GM23338 (cell line): ENCODE results near the gene C20orf141. TPM values are rescaled to one million over a fixed set of nuclear protein-coding genes. Genes with fewer than 3 reads are reported as not detected.

Experiments
- ATAC-seq: fragments of 200-7000 bp; cut with Tn5 transposase; 3 replicates; pipeline ENCODE4 v1.9.1; 2020
- DNase-seq: peaks from one replicate; pipeline ENCODE4 v3.0.0-alpha.2; 2015; ENCODE audit warnings: low spot score
- H2AFZ ChIP-seq: fragments of 200-600 bp; sonication (generic); 2 replicates; pipeline ENCODE4 v1.8.0; 2016; ENCODE audit warnings: antibody characterized with exemption, mild to moderate bottlenecking, moderate library complexity
- H3F3A ChIP-seq: fragments of 200-600 bp; sonication (generic); replicated peaks from 2 replicates; pipeline ENCODE4 v1.8.0; 2017; ENCODE audit warnings: antibody characterized with exemption, mixed run types, low read depth
- H3K27ac ChIP-seq: fragments of 200-600 bp; sonication (generic); 2 replicates; pipeline ENCODE4 v1.6.1; 2016; ENCODE audit warnings: low read depth
- H3K27me3 ChIP-seq: fragments of 200-600 bp; sonication (generic); 2 replicates; pipeline ENCODE4 v1.8.0; 2016; ENCODE audit warnings: mild to moderate bottlenecking, mixed run types, moderate library complexity; ENCODE audit not compliant: insufficient read depth
- H3K36me3 ChIP-seq: fragments of 200-600 bp; sonication (generic); 2 replicates; pipeline ENCODE4 v1.8.0; 2016; ENCODE audit warnings: mild to moderate bottlenecking; ENCODE audit not compliant: insufficient read depth
- H3K4me1 ChIP-seq: fragments of 200-600 bp; sonication (generic); 2 replicates; pipeline ENCODE4 v1.8.0; 2016; ENCODE audit warnings: mild to moderate bottlenecking, moderate library complexity; ENCODE audit not compliant: insufficient read depth
- H3K4me2 ChIP-seq: fragments of 200-600 bp; sonication (generic); 2 replicates; pipeline ENCODE4 v1.7.1; 2017; ENCODE audit warnings: mixed run types
- H3K4me3 ChIP-seq: fragments of 200-600 bp; sonication (generic); 2 replicates; pipeline ENCODE4 v1.6.1; 2016; ENCODE audit warnings: mixed run types
- H3K79me2 ChIP-seq: fragments of 200-600 bp; sonication (generic); replicated peaks from 2 replicates; pipeline ENCODE4 v1.8.0; 2017; ENCODE audit warnings: mild to moderate bottlenecking; ENCODE audit not compliant: insufficient read depth
- H3K9me2 ChIP-seq: fragments of 200-600 bp; sonication (generic); 2 replicates; pipeline ENCODE4 v1.8.0; 2017; ENCODE audit not compliant: insufficient read depth
- H4K20me1 ChIP-seq: fragments of 200-600 bp; sonication (generic); replicated peaks from 2 replicates; pipeline ENCODE4 v1.8.0; 2017; ENCODE audit warnings: mild to moderate bottlenecking; ENCODE audit not compliant: insufficient read depth
- H3K27ac Mint-ChIP-seq: 2 replicates; pipeline ENCODE4 v1.8.0; 2020; ENCODE audit warnings: inconsistent platforms, mild to moderate bottlenecking, moderate library complexity, mixed read lengths
- H3K27me3 Mint-ChIP-seq: 3 replicates; pipeline ENCODE4 v1.8.0; 2022; ENCODE audit warnings: low read depth, mild to moderate bottlenecking, moderate library complexity, mixed read lengths, inconsistent platforms; ENCODE audit not compliant: insufficient read depth, poor library complexity
- H3K36me3 Mint-ChIP-seq: 3 replicates; pipeline ENCODE4 v1.8.0; 2021; ENCODE audit warnings: low read depth, mild to moderate bottlenecking, inconsistent platforms, moderate library complexity, mixed read lengths
- H3K4me1 Mint-ChIP-seq: 3 replicates; pipeline ENCODE4 v1.8.0; 2020; ENCODE audit warnings: mild to moderate bottlenecking, inconsistent platforms, mixed read lengths
- H3K4me3 Mint-ChIP-seq: 3 replicates; pipeline ENCODE4 v1.8.0; 2021; ENCODE audit warnings: moderate library complexity, mild to moderate bottlenecking, inconsistent platforms, mixed read lengths
- H3K9me3 Mint-ChIP-seq: 3 replicates; pipeline ENCODE4 v1.8.0; 2020; ENCODE audit warnings: moderate library complexity, mild to moderate bottlenecking, inconsistent platforms, mixed read lengths
- EZH2phosphoT487 ChIP-seq: fragments of 200-600 bp; sonication (generic); IDR thresholded peaks from one replicate; pipeline ENCODE4 v1.8.1; 2018; ENCODE audit warnings: antibody characterized with exemption; ENCODE audit not compliant: unreplicated experiment
- JUNB ChIP-seq: IDR thresholded peaks from one replicate; pipeline ENCODE4 v1.6.1; 2016; ENCODE audit warnings: antibody characterized with exemption; ENCODE audit not compliant: unreplicated experiment
- ZNF331 ChIP-seq: fragments of 250-450 bp; sonication (Bioruptor Pico); IDR thresholded peaks from 2 replicates; pipeline ENCODE4 v1.5.0; 2020; ENCODE audit warnings: low read depth, mild to moderate bottlenecking, moderate library complexity
- polyA plus RNA-seq: library from polyadenylated mRNA; unstranded; fragments of >200 nt; fragmentation: Nextera tagmentation; extraction: Ambion mirVana; gene quantifications from 2 replicates; pipeline ENCODE4 v1.2.1, GENCODE V29; 2016
- total RNA-seq: library from RNA; depleted of rRNA; stranded (reverse); fragments of >200 nt; shearing (Covaris generic); gene quantifications from 2 replicates; pipeline ENCODE4 v1.2.3, GENCODE V29; 2014
- TF ChIP-seq, protein P1 (sequence below): IDR thresholded peaks from one replicate; pipeline ENCODE4 v1.6.1; 2018; ENCODE audit warnings: antibody characterized with exemption; ENCODE audit not compliant: unreplicated experiment
- TF ChIP-seq, protein P2 (sequence below): fragments of 250-450 bp; sonication (Bioruptor Pico); IDR thresholded peaks from 2 replicates; pipeline ENCODE4 v1.5.0; 2020; ENCODE audit warnings: mild to moderate bottlenecking, moderate library complexity
- TF ChIP-seq, protein P3 (sequence below): IDR thresholded peaks from 2 replicates; pipeline ENCODE4 v1.6.1; 2016; ENCODE audit warnings: antibody characterized with exemption

C20orf141 gene
- total and polyA plus RNA-seq, 2 experiments from 2014 or later = not detected

DNA sequence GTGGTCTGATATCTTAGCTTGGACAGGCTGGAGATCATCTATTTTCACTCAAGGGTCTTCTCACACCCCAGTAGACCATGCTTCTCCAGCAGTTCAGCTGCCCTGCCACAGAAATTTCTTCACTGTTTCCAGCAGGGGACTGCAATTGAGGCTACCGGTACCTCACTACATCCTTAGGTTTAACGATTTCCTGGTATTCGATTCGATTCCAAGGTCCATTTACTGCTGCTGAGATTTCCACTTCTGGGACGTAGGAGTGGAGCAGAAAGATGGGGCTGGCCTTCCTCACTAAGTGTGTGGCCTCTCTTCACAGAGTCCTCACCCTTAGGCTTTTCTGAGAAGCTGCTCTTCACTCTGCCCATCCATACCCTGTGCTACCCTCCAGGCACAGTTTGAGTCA is 31.9 kb downstream of the C20orf141 start (continued):
- TF ChIP-seq, protein P1, sequence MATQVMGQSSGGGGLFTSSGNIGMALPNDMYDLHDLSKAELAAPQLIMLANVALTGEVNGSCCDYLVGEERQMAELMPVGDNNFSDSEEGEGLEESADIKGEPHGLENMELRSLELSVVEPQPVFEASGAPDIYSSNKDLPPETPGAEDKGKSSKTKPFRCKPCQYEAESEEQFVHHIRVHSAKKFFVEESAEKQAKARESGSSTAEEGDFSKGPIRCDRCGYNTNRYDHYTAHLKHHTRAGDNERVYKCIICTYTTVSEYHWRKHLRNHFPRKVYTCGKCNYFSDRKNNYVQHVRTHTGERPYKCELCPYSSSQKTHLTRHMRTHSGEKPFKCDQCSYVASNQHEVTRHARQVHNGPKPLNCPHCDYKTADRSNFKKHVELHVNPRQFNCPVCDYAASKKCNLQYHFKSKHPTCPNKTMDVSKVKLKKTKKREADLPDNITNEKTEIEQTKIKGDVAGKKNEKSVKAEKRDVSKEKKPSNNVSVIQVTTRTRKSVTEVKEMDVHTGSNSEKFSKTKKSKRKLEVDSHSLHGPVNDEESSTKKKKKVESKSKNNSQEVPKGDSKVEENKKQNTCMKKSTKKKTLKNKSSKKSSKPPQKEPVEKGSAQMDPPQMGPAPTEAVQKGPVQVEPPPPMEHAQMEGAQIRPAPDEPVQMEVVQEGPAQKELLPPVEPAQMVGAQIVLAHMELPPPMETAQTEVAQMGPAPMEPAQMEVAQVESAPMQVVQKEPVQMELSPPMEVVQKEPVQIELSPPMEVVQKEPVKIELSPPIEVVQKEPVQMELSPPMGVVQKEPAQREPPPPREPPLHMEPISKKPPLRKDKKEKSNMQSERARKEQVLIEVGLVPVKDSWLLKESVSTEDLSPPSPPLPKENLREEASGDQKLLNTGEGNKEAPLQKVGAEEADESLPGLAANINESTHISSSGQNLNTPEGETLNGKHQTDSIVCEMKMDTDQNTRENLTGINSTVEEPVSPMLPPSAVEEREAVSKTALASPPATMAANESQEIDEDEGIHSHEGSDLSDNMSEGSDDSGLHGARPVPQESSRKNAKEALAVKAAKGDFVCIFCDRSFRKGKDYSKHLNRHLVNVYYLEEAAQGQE = no peak
- TF ChIP-seq ZNF331 (CRISPR knock-in tag) = no peak
- TF ChIP-seq, protein P2, sequence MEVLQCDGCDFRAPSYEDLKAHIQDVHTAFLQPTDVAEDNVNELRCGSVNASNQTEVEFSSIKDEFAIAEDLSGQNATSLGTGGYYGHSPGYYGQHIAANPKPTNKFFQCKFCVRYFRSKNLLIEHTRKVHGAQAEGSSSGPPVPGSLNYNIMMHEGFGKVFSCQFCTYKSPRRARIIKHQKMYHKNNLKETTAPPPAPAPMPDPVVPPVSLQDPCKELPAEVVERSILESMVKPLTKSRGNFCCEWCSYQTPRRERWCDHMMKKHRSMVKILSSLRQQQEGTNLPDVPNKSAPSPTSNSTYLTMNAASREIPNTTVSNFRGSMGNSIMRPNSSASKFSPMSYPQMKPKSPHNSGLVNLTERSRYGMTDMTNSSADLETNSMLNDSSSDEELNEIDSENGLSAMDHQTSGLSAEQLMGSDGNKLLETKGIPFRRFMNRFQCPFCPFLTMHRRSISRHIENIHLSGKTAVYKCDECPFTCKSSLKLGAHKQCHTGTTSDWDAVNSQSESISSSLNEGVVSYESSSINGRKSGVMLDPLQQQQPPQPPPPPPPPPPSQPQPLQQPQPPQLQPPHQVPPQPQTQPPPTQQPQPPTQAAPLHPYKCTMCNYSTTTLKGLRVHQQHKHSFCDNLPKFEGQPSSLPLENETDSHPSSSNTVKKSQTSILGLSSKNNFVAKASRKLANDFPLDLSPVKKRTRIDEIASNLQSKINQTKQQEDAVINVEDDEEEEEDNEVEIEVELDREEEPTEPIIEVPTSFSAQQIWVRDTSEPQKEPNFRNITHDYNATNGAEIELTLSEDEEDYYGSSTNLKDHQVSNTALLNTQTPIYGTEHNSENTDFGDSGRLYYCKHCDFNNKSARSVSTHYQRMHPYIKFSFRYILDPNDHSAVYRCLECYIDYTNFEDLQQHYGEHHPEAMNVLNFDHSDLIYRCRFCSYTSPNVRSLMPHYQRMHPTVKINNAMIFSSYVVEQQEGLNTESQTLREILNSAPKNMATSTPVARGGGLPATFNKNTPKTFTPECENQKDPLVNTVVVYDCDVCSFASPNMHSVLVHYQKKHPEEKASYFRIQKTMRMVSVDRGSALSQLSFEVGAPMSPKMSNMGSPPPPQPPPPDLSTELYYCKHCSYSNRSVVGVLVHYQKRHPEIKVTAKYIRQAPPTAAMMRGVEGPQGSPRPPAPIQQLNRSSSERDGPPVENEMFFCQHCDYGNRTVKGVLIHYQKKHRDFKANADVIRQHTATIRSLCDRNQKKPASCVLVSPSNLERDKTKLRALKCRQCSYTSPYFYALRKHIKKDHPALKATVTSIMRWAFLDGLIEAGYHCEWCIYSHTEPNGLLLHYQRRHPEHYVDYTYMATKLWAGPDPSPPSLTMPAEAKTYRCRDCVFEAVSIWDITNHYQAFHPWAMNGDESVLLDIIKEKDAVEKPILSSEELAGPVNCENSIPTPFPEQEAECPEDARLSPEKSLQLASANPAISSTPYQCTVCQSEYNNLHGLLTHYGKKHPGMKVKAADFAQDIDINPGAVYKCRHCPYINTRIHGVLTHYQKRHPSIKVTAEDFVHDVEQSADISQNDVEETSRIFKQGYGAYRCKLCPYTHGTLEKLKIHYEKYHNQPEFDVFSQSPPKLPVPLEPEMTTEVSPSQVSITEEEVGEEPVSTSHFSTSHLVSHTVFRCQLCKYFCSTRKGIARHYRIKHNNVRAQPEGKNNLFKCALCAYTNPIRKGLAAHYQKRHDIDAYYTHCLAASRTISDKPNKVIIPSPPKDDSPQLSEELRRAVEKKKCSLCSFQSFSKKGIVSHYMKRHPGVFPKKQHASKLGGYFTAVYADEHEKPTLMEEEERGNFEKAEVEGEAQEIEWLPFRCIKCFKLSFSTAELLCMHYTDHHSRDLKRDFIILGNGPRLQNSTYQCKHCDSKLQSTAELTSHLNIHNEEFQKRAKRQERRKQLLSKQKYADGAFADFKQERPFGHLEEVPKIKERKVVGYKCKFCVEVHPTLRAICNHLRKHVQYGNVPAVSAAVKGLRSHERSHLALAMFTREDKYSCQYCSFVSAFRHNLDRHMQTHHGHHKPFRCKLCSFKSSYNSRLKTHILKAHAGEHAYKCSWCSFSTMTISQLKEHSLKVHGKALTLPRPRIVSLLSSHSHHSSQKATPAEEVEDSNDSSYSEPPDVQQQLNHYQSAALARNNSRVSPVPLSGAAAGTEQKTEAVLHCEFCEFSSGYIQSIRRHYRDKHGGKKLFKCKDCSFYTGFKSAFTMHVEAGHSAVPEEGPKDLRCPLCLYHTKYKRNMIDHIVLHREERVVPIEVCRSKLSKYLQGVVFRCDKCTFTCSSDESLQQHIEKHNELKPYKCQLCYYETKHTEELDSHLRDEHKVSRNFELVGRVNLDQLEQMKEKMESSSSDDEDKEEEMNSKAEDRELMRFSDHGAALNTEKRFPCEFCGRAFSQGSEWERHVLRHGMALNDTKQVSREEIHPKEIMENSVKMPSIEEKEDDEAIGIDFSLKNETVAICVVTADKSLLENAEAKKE (CRISPR knock-in tag) = no peak

DNA sequence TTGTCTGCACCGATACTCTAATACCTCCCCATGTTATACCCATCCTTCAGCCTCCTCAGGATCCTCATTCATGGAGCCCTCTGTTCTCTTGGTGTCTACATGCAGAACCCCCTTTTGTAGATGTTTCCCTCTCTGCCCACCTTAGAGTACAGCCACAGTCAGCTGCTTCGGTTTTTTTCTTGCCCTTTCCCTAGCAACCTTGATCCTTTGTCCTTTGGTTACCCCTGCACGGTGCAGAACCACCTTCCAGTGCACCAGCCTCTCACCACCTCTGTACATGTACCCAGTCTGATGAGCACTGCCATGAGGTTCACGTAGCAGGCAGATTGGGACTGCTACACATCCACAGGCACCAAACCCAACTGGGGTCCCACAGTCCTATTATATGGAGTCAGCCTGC is 33.0 kb downstream of the C20orf141 start:
- Histone ChIP-seq H3K36me3 (no peaks in the 10 kb centered on the region), H3K4me1 (no peaks in the 10 kb centered on the region), H3K4me2 (no peak overlapping the region), H4K20me1 (0 out of 2 replicates have a peak, but pooled peaks cover 3% of the 10 kb centered on the region), H3K27me3 (no peaks in the 10 kb centered on the region), H3K4me3 (no peak overlapping the region), H3K79me2 (no peaks in the 10 kb centered on the region), H3F3A (no peaks in the 10 kb centered on the region), H3K27ac (no peak overlapping the region), H3K9me2 (no peaks in the 10 kb centered on the region), H2AFZ (no peak overlapping the region)
- H3K27ac Mint-ChIP-seq = no peak overlapping the region
- peaks cover 3% of the 10 kb centered on the region; the same call in 1 of the 3 replicates for H3K4me1 Mint-ChIP-seq
- ATAC-seq (no peak), DNase-seq (no peak)
- H3K4me3 Mint-ChIP-seq = no peak overlapping the region
- H3K27me3 Mint-ChIP-seq = peaks cover 12% of the 10 kb centered on the region
- H3K36me3 Mint-ChIP-seq = no peaks in the 10 kb centered on the region
- H3K9me3 Mint-ChIP-seq = no peaks in the 10 kb centered on the region
- no peak for TF ChIP-seq EZH2phosphoT487
- TF ChIP-seq, protein P3, sequence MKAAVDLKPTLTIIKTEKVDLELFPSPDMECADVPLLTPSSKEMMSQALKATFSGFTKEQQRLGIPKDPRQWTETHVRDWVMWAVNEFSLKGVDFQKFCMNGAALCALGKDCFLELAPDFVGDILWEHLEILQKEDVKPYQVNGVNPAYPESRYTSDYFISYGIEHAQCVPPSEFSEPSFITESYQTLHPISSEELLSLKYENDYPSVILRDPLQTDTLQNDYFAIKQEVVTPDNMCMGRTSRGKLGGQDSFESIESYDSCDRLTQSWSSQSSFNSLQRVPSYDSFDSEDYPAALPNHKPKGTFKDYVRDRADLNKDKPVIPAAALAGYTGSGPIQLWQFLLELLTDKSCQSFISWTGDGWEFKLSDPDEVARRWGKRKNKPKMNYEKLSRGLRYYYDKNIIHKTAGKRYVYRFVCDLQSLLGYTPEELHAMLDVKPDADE = no peak
- TF ChIP-seq JUNB = no peak
- TF ChIP-seq, protein P1 = no peak
